Measurements from ENCODE around the gene GSK3A. TPM values are rescaled to one million over a fixed set of nuclear protein-coding genes. Genes with fewer than 3 reads are reported as not detected.
A peak's percentile ranks its signal among the peaks of the same experiment; 100 is the strongest.

GSK3A gene
- total RNA-seq, 1 experiment from 2014 or later = 46.0 TPM

GRCh38 chr19:42184401-42184861, 58.0 kb downstream of the GSK3A start:
- no peaks in the 10 kb centered on the region for H3K4me1 ChIP-seq (ENCODE audit: control insufficient read depth, insufficient read depth, low read length)
- ATAC-seq = peak; percentile 95
- H3K4me3 ChIP-seq (ENCODE audit: low read depth in 2 of 2, low read length in 2 of 2) = no peak overlapping the region
- no peaks in the 10 kb centered on the region for H3K9me3 ChIP-seq (ENCODE audit: control insufficient read depth, insufficient read depth, low read depth, low read length)
- no peak overlapping the region for H3K27ac ChIP-seq (ENCODE audit: low read length)
- CTCF ChIA-PET = no interaction called here
- BruUV-seq (replicated peaks) = no TSS peak
- no peaks in the 10 kb centered on the region for H3K36me3 ChIP-seq (ENCODE audit: control insufficient read depth, insufficient read depth, low read length)
- TF ChIP-seq CTCF (IDR thresholded peaks at IDR 0.05) (peak; percentile 85), SIN3A (IDR thresholded peaks at IDR 0.05; ENCODE audit: borderline replicate concordance, insufficient read depth, low read depth, low read length) (no peak)
- intact Hi-C loops (cut with micrococcal nuclease; ENCODE audit: unreplicated experiment) = loop anchor here (2.0 kb wide), 1 partner anchor 52 kb away; the partner anchor contains the start of gene POU2F2
- POLR2A ChIA-PET = no interaction called here
- no peaks in the 10 kb centered on the region for H3K27me3 ChIP-seq (ENCODE audit: control insufficient read depth, insufficient read depth, low read length)
- in situ Hi-C loops (cut with HindIII; ENCODE audit: low pct_unique_long_range_greater_than_20kb, low sequenced_read_pairs) = no loop called here
- DNase-seq (ENCODE audit: low read depth, low spot score) = no peak

Other genes starting within 250 kb of the GSK3A start
- gene ATP1A3, start 248.4 kb downstream of the GSK3A start, total RNA-seq (2021; ENCODE audit: unreplicated experiment) = 4.9 TPM
- 0.62 TPM for gene GRIK5, start 172.4 kb downstream of the GSK3A start, total RNA-seq (2021; ENCODE audit: unreplicated experiment)
- 15.7 TPM for gene ZNF574, start 166.4 kb downstream of the GSK3A start, total RNA-seq (2021; ENCODE audit: unreplicated experiment)
- gene POU2F2, start 110.2 kb downstream of the GSK3A start, total RNA-seq (2021; ENCODE audit: unreplicated experiment) = 0.10 TPM
- gene DEDD2, start 24.9 kb downstream of the GSK3A start, total RNA-seq (2021; ENCODE audit: unreplicated experiment) = 13.2 TPM
- gene ZNF526, start 22.3 kb downstream of the GSK3A start, total RNA-seq (2021; ENCODE audit: unreplicated experiment) = 10.5 TPM
- gene ERF, start 12.5 kb upstream of the GSK3A start, total RNA-seq (2021; ENCODE audit: unreplicated experiment) = 85.7 TPM
- 67.4 TPM for gene CIC, start 26.6 kb upstream of the GSK3A start, total RNA-seq (2021; ENCODE audit: unreplicated experiment)
- 2.1 TPM for gene PRR19, start 59.5 kb upstream of the GSK3A start, total RNA-seq (2021; ENCODE audit: unreplicated experiment)
- gene PAFAH1B3, start 60.0 kb upstream of the GSK3A start, total RNA-seq (2021; ENCODE audit: unreplicated experiment) = 92.2 TPM
- 3.0 TPM for gene TMEM145, start 70.7 kb upstream of the GSK3A start, total RNA-seq (2021; ENCODE audit: unreplicated experiment)
- 14.2 TPM for gene MEGF8, start 83.0 kb upstream of the GSK3A start, total RNA-seq (2021; ENCODE audit: unreplicated experiment)
- gene CNFN, start 147.7 kb upstream of the GSK3A start, total RNA-seq (2021; ENCODE audit: unreplicated experiment) = 4.6 TPM
- 3.4 TPM for gene LIPE, start 184.8 kb upstream of the GSK3A start, total RNA-seq (2021; ENCODE audit: unreplicated experiment)
- not detected for gene CXCL17, start 200.3 kb upstream of the GSK3A start, total RNA-seq (2021; ENCODE audit: unreplicated experiment)

Measured in Panc1 (cell line).